WI38 (cell line): ENCODE measurements around the gene PDE8A.

Source experiments
- H3K4me3 ChIP-seq: 2 replicates; pipeline ENCODE4 v1.5.1; 2011; ENCODE audit warnings: low read depth, mild to moderate bottlenecking, control low read depth, low read length
- TF ChIP-seq, protein P1 (sequence below): IDR thresholded peaks from 2 replicates; pipeline ENCODE4 v1.5.1; 2012; ENCODE audit warnings: low read depth, mild to moderate bottlenecking, control low read depth, low read length

The PDE8A gene

DNA sequence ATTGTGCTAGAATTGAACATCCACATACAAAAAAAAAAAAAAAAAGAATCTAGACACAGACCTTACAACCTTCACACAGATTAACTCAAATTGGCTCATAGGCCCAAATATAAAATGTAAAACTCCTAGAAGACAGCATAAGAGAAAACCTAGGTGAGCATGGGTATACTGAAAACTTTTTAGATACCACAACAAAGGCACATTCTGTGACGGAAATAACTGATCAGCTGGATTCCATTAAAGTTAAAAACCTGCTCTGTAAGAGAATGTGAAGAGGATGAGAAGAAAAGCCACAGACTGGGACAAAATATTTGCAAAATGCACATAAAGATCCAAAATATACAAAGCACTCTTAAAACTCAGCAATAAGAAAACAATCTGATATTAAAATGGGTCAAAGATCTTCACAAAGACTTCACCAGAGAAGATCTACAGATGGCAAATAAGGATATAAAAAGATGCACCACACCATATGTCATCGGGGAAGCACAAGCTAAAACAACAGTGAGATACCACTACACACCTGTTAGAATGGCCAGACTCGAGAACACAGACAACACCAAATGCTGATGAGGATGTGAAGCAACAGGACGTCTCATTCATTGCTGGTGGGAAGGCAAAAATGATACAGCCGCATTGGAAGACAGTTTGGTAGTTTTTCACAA, 167.9 kb downstream of the PDE8A start:
- TF ChIP-seq, protein P1, sequence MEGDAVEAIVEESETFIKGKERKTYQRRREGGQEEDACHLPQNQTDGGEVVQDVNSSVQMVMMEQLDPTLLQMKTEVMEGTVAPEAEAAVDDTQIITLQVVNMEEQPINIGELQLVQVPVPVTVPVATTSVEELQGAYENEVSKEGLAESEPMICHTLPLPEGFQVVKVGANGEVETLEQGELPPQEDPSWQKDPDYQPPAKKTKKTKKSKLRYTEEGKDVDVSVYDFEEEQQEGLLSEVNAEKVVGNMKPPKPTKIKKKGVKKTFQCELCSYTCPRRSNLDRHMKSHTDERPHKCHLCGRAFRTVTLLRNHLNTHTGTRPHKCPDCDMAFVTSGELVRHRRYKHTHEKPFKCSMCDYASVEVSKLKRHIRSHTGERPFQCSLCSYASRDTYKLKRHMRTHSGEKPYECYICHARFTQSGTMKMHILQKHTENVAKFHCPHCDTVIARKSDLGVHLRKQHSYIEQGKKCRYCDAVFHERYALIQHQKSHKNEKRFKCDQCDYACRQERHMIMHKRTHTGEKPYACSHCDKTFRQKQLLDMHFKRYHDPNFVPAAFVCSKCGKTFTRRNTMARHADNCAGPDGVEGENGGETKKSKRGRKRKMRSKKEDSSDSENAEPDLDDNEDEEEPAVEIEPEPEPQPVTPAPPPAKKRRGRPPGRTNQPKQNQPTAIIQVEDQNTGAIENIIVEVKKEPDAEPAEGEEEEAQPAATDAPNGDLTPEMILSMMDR, result no peak
- H3K4me3 ChIP-seq, result no peak overlapping the region

DNA sequence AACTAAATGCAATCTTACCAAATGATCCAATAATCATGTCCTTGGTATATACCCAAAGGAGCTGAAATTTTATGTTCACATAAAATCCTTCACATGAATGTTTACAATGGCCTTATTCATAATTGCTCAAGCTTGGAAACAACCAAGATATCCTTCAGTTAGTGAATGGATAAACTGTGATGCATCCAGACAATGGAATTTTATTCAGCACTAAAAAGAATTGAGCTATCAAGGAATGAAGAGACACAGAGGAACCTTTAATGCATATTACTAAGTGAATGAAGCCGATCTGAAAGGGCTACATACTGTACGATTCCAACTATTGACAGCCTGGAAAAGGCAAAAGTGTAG, 168.4 kb downstream of the PDE8A start:
- TF ChIP-seq, protein P1, result no peak
- H3K4me3 ChIP-seq, result no peak overlapping the region

DNA sequence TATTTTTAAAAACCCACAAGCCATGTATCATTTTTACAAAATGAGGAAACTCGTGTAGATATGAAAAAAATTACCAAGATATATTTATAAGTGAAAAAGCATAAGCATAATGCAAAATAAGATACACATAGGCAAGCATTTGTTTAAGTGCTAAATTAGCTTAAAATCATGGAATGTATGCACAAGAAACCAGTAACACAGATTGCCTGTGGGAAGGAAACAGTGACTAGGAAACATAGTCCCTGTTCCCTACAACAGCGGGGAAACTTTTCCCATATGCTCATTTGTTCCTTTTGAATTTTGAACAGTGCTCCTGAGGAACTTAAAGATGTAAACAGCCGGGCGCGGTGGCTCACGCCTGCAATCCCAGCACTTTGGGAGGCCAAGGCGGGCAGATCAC, 169.5 kb downstream of the PDE8A start:
- TF ChIP-seq, protein P1, result no peak
- H3K4me3 ChIP-seq, result no peak overlapping the region

DNA sequence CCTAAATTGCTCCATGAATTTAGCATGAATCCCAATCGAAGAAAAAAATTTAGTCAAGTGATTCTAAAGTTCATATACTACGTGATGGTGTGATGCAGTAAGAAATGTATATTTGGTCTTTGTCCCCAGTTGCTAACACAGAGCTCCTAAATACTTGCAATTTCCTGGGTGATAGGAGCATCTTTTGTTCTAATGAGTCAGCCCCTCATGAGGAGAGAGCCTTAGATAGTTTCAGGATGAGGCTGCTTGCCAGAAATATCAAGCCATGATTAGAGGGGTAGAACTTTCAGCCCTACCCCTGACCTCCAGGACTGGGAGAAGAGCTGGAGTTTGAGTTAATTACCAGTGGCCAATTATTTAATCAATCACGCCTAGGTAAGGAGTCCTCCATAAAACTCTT, 170.2 kb downstream of the PDE8A start:
- TF ChIP-seq, protein P1, result no peak
- H3K4me3 ChIP-seq, result no peak overlapping the region

DNA sequence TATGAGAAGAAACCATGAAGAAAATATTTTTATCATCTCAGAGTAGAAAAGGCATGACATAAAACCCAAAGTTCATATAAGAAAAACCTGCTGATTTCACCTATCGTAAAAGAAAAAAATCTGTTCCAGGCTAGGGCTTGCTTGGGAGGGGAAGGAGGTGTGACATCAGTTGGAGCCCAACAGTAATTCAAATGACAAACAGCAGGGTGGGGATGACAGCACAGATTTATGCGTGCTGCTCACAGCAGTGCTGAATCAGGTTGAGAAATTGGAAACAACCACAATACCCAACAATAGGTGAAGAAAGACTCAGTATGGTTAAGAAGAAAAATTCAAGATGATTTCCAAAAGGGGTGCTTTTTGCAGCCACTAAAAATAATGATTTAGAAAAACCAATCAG, 172.4 kb downstream of the PDE8A start:
- TF ChIP-seq, protein P1, result no peak
- no peak overlapping the region for H3K4me3 ChIP-seq

DNA sequence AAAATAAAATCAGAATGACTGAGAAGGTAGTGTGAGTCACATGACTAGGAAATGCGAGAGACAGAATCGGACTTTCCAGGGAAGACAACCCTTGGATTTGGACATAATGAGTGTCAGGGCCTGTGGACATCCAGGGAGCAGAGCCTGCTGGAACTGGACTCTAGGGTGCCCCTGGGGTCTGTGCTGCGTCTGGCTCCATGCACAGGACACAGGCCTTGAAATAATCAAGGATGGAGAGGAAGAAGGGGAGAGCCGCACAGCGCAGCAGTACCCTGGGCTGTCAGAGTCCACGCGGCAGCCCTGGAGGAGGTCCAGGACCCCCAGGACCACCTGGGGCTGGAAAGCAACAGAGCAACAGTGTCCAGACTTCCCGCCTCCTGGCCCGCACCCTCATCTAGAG, 173.7 kb downstream of the PDE8A start:
- H3K4me3 ChIP-seq, result no peak overlapping the region
- TF ChIP-seq, protein P1, result no peak

DNA sequence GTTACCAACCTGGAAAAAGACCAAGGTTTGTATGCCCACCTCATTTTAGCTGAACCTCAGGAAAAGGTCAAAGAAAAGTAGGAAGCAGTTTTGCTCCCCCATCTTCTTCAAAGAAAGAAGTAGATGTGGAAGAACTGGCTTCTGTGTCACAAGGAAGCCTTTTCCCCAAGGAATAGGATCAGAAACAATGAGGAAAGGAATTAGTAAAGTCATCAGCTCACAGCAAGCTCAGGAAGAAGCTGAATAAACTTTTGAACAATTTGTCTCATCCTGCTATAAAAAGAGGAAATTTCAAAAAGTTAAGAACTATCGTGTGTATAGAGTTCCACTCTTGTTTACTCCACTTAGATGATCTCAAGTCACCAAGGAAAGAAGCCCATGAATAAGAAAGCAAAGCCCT, 174.2 kb downstream of the PDE8A start:
- H3K4me3 ChIP-seq, result no peak overlapping the region
- TF ChIP-seq, protein P1, result no peak
